K562 (cell line): ENCODE data around the gene PRRT2. TPM values are rescaled to one million over a fixed set of nuclear protein-coding genes. Genes with fewer than 3 reads are reported as not detected.
A peak's percentile ranks its signal among the peaks of the same experiment; 100 is the strongest.

Experiments used
- ATF1 ChIP-seq, 2 experiments: fragments of 450-650 bp in 1 of 2; IDR thresholded peaks; 2 replicates each; pipeline ENCODE4 v1.6.1; 2016; ENCODE audit warnings: missing compliant biosample characterization in 1 of 2, missing genetic modification characterization in 1 of 2
- CTBP1 ChIP-seq: fragments of 450-650 bp; IDR thresholded peaks from 2 replicates; pipeline ENCODE4 v1.6.1; 2016; ENCODE audit warnings: borderline replicate concordance
- DDX20 ChIP-seq: fragments of 450-650 bp; IDR thresholded peaks from 2 replicates; pipeline ENCODE4 v1.6.1; 2016; ENCODE audit warnings: missing genetic modification characterization, low read depth, mild to moderate bottlenecking, missing compliant biosample characterization, moderate library complexity
- FOXK1 ChIP-seq: sonication (generic); formaldehyde crosslinking; IDR thresholded peaks from 2 replicates; pipeline ENCODE4 v1.8.0; 2022; ENCODE audit warnings: missing genetic modification reagents, mild to moderate bottlenecking, borderline replicate concordance
- HNRNPUL1 ChIP-seq: fragments of 200-400 bp; formaldehyde crosslinking; IDR thresholded peaks from 2 replicates; pipeline ENCODE4 v1.6.1; 2017; ENCODE audit warnings: low read length
- IFI16 ChIP-seq: fragments of 250-450 bp; sonication (Bioruptor Pico); IDR thresholded peaks from 2 replicates; pipeline ENCODE4 v2.1.2; 2022; ENCODE audit warnings: mild to moderate bottlenecking, inconsistent platforms
- L3MBTL2 ChIP-seq: fragments of 450-650 bp; IDR thresholded peaks from 2 replicates; pipeline ENCODE4 v1.6.1; 2016; ENCODE audit warnings: mild to moderate bottlenecking, moderate library complexity
- NCOR1 ChIP-seq: fragments of 450-650 bp; IDR thresholded peaks from 2 replicates; pipeline ENCODE4 v1.6.1; 2016; ENCODE audit warnings: mild to moderate bottlenecking, moderate library complexity
- NFE2 ChIP-seq: IDR thresholded peaks from 2 replicates; pipeline ENCODE4 v1.6.1; 2014; ENCODE audit warnings: antibody characterized with exemption, low read depth
- PBX2 ChIP-seq, 2 experiments: IDR thresholded peaks in 1 of 2; conservative IDR thresholded peaks in 1 of 2; 2 replicates each; pipeline ENCODE4 v1.6.1; 2016; ENCODE audit warnings: low read depth in 2 of 2, mild to moderate bottlenecking in 1 of 2, missing compliant biosample characterization in 1 of 2, missing genetic modification characterization in 1 of 2, moderate library complexity in 1 of 2
- RBM15 ChIP-seq: fragments of 200-400 bp; formaldehyde crosslinking; IDR thresholded peaks from 2 replicates; pipeline ENCODE4 v1.6.1; 2018; ENCODE audit warnings: mild to moderate bottlenecking, low read length, moderate library complexity; ENCODE audit not compliant: insufficient read depth
- RBM17 ChIP-seq: fragments of 200-400 bp; formaldehyde crosslinking; IDR thresholded peaks from 2 replicates; pipeline ENCODE4 v1.6.1; 2017; ENCODE audit warnings: low read depth, mild to moderate bottlenecking, low read length, borderline replicate concordance
- RUNX1 ChIP-seq: sonication (generic); IDR thresholded peaks from 2 replicates; pipeline ENCODE4 v1.6.1; 2016; ENCODE audit warnings: antibody characterized with exemption, low read depth
- SRSF1 ChIP-seq: fragments of 200-400 bp; formaldehyde crosslinking; IDR thresholded peaks from 2 replicates; pipeline ENCODE4 v1.6.1; 2017; ENCODE audit warnings: mild to moderate bottlenecking, low read depth, low read length, moderate library complexity
- UBTF ChIP-seq, 2 experiments: IDR thresholded peaks; 2 replicates each; pipeline ENCODE4 v1.6.1; 2012; ENCODE audit warnings: improper control_type of control experiment in 2 of 2, low read depth in 2 of 2, low read length in 2 of 2, borderline replicate concordance in 1 of 2
- ZBTB26 ChIP-seq: fragments of 450-650 bp; formaldehyde crosslinking; IDR thresholded peaks from 2 replicates; pipeline ENCODE4 v1.4.0; 2022; ENCODE audit warnings: missing genetic modification characterization
- ZNF133 ChIP-seq: fragments of 250-450 bp; sonication (Bioruptor Pico); IDR thresholded peaks from 2 replicates; pipeline ENCODE4 v1.4.0; 2020; ENCODE audit warnings: mild to moderate bottlenecking
- ZNF140 ChIP-seq: fragments of 250-450 bp; sonication (Bioruptor Pico); IDR thresholded peaks from 2 replicates; pipeline ENCODE4 v1.8.0; 2021; ENCODE audit warnings: moderate library complexity, mild to moderate bottlenecking, inconsistent platforms
- polyA plus RNA-seq, 8 experiments: library from polyadenylated mRNA; depleted of rRNA in 4 of 8; stranded (reverse) in 5 of 8; unstranded in 3 of 8; fragments of >200 nt; fragmentation: Nextera tagmentation in 2 of 8; fragmentation: Illumina TruSeq in 1 of 8; extraction: Ambion mirVana in 2 of 8; extraction: Trizol in 1 of 8; gene quantifications; 2 replicates each; pipeline versions ENCODE4 v1.2.1 to v1.2.3, GENCODE V29; 2011 to 2014; ENCODE audit warnings: inconsistent platforms in 1 of 8, missing spikeins in 1 of 8
- total RNA-seq, 7 experiments: library from RNA; depleted of rRNA in 6 of 7; stranded (reverse); fragments of >200 nt in 6 of 7; fragmentation: Illumina TruSeq in 2 of 7; extraction: Trizol in 2 of 7; gene quantifications; 2 replicates each; pipeline versions ENCODE4 v1.2.1 to v1.2.3, GENCODE V29; 2011 to 2021; ENCODE audit warnings: low replicate concordance in 1 of 7
- TF ChIP-seq, protein P1 (sequence below): fragments of 450-650 bp; IDR thresholded peaks from 2 replicates; pipeline ENCODE4 v1.7.0; 2016; ENCODE audit warnings: borderline replicate concordance

Gene PRRT2
- total and polyA plus RNA-seq, 9 of the 15 experiments (the other 6 are each of a cell fraction or from before 2014, with no cell fraction given) = 0.11 to 1.0 (median 0.42) TPM; not detected in 2

DNA sequence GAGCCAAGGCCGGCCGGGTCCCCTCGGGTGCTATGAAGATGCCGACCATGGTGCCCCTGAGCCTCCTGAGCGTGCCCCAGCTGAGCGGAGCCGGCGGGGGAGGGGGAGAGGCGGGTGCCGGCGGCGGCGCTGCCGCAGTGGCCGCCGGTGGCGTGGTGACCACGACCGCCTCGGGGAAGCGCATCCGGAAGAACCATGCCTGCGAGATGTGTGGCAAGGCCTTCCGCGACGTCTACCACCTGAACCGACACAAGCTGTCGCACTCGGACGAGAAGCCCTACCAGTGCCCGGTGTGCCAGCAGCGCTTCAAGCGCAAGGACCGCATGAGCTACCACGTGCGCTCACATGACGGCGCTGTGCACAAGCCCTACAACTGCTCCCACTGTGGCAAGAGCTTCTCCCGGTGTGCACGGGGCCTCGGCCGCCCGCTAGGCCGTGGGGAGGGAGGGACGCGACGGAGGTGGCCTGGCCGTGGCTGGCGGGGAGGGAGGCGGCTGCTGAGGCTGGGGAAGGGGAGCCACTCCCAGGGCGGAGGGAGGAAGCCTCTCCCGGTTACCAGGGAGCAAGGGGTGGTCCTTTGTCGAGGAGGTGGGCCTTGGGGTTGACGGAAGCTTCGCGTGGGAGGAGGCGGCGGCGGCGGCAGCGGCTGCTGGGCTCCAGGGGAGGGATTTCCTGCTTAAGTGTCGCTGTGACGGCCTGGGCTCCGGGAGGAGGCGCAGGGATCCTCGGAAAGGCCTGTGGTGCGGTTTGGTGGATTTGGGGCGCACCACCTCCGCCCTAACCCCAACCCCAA is 4.4 kb upstream of the PRRT2 start (continued):
- TF ChIP-seq FOXK1 (CRISPR knock-in tag) (peak; percentile 62; the same call in 1 of the 2 replicates), CTBP1 (peak; percentile 89; the same call in 1 of the 2 replicates), RBM17 (no peak), RUNX1 (no peak), PBX2 (CRISPR knock-in tag; IDR thresholded peaks at IDR 0.05; ENCODE audit: low read depth) (no peak), PBX2 (tag; conservative IDR thresholded peaks at IDR 0.05; ENCODE audit: low read depth) (no peak), IFI16 (CRISPR knock-in tag) (no peak), RBM15 (no peak), SRSF1 (0 out of 2 replicates have a peak, but pooled peaks have one; percentile 55), HNRNPUL1 (no peak), DDX20 (no peak), ZBTB26 (CRISPR knock-in tag) (no peak), ZNF140 (CRISPR knock-in tag) (no peak), ZNF133 (CRISPR knock-in tag) (no peak), L3MBTL2 (peak; percentile 98), ATF1 (CRISPR knock-in tag; IDR thresholded peaks at IDR 0.05) (no peak), ATF1 (tag; IDR thresholded peaks at IDR 0.05) (peak; percentile 82), UBTF (IDR thresholded peaks at IDR 0.05; ENCODE audit: borderline replicate concordance in 1 of 2, low read depth in 2 of 2, low read length in 2 of 2) (peak; percentile 89 to 96; a peak in 3 of 4 replicates), NFE2 (no peak), NCOR1 (no peak; the same call in 1 of the 2 replicates)
- TF ChIP-seq, protein P1, sequence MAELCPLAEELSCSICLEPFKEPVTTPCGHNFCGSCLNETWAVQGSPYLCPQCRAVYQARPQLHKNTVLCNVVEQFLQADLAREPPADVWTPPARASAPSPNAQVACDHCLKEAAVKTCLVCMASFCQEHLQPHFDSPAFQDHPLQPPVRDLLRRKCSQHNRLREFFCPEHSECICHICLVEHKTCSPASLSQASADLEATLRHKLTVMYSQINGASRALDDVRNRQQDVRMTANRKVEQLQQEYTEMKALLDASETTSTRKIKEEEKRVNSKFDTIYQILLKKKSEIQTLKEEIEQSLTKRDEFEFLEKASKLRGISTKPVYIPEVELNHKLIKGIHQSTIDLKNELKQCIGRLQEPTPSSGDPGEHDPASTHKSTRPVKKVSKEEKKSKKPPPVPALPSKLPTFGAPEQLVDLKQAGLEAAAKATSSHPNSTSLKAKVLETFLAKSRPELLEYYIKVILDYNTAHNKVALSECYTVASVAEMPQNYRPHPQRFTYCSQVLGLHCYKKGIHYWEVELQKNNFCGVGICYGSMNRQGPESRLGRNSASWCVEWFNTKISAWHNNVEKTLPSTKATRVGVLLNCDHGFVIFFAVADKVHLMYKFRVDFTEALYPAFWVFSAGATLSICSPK = no peak
